HepG2 (cell line): Measurements from ENCODE around the gene BLID. TPM values are rescaled to one million over a fixed set of nuclear protein-coding genes. Genes with fewer than 3 reads are reported as not detected.

Source experiments
- ATAC-seq: fragments of 200-7000 bp; cut with Tn5 transposase; 3 replicates; pipeline ENCODE4 v1.9.1; 2020; ENCODE audit warnings: mild to moderate bottlenecking, moderate library complexity
- BruUV-seq: library from RNA; stranded (reverse); fragments of 400-500 nt; replicated peaks from 2 replicates; lab custom pipeline; 2021; lab: Mats Ljungman, UMichigan
- CTCF ChIA-PET: fragments of 300-600 bp; formaldehyde crosslinking; extraction: SDS; loops from one replicate; lab custom pipeline; 2021; ENCODE audit warnings: low total read pairs, inconsistent platforms, low intra/inter-chr PET ratio; lab: Yijun Ruan, JAX
- POLR2A ChIA-PET: fragments of 350-600 bp; sonication (Branson Sonifier 250); formaldehyde crosslinking; loops from one replicate; lab custom pipeline; 2020; ENCODE audit warnings: antibody characterized with exemption, inconsistent platforms; lab: Yijun Ruan, JAX
- DNase-seq: peaks from one replicate; pipeline ENCODE4 v3.0.0-alpha.2; 2015; ENCODE audit warnings: low spot score
- FAIRE-seq: peaks from 3 replicates; lab custom pipeline; 2011; peaks lifted over from hg19 to GRCh38; lab: Jason Lieb, UNC
- H2AFZ ChIP-seq: one replicate; pipeline ENCODE4 v1.6.1; 2011; ENCODE audit warnings: low read length, inconsistent platforms
- H3K27ac ChIP-seq: fragments of 300-600 bp; 3 replicates; pipeline ENCODE4 v1.8.0; 2011; ENCODE audit warnings: mixed run types, mild to moderate bottlenecking, mixed read lengths, low read length, inconsistent platforms; ENCODE audit not compliant: insufficient read depth; ENCODE audit errors: extremely low read length
- H3K27me3 ChIP-seq, 2 experiments: fragments of 200-600 bp in 1 of 2; 2 replicates in 1 of 2; 3 replicates in 1 of 2; pipeline versions ENCODE4 v1.6.0 to v1.8.0; 2011; ENCODE audit warnings: low read length in 2 of 2, mild to moderate bottlenecking in 2 of 2, moderate library complexity in 2 of 2, inconsistent platforms in 1 of 2; ENCODE audit not compliant: insufficient read depth in 2 of 2, control insufficient read depth in 1 of 2
- H3K36me3 ChIP-seq, 2 experiments: fragments of 200-600 bp in 1 of 2; replicated peaks in 1 of 2; 2 replicates in 1 of 2; 3 replicates in 1 of 2; pipeline versions ENCODE4 v1.5.1 to v1.8.0; 2011; ENCODE audit warnings: low read length in 2 of 2, inconsistent platforms in 1 of 2; ENCODE audit not compliant: insufficient read depth in 2 of 2, control insufficient read depth in 1 of 2
- H3K4me1 ChIP-seq: 2 replicates; pipeline ENCODE4 v1.5.1; 2012; ENCODE audit warnings: low read length, inconsistent platforms; ENCODE audit not compliant: insufficient read depth
- H3K4me2 ChIP-seq: 2 replicates; pipeline ENCODE4 v1.6.0; 2011; ENCODE audit warnings: low read depth, low read length, inconsistent platforms
- H3K4me3 ChIP-seq, 3 experiments: fragments of 200-600 bp in 1 of 3; sonication (generic), shearing (Covaris generic) in 1 of 3; replicated peaks in 1 of 3; 2 replicates each; pipeline ENCODE4 v1.5.1; 2011 to 2016; ENCODE audit warnings: low read length in 3 of 3, inconsistent platforms in 2 of 3, low read depth in 2 of 3, mild to moderate bottlenecking in 2 of 3, control low read depth in 1 of 3, mixed read lengths in 1 of 3; ENCODE audit not compliant: insufficient read depth in 1 of 3
- H3K79me2 ChIP-seq: one replicate; pipeline ENCODE4 v1.6.1; 2011; ENCODE audit warnings: low read length, inconsistent platforms; ENCODE audit not compliant: insufficient read depth
- H3K9ac ChIP-seq: 2 replicates; pipeline ENCODE4 v1.6.0; 2011; ENCODE audit warnings: mild to moderate bottlenecking, low read depth, low read length, inconsistent platforms; ENCODE audit not compliant: insufficient read depth
- H3K9me3 ChIP-seq: 2 replicates; pipeline ENCODE4 v1.5.1; 2012; ENCODE audit warnings: mild to moderate bottlenecking, low read length
- H4K20me1 ChIP-seq: 2 replicates; pipeline ENCODE4 v1.6.0; 2011; ENCODE audit warnings: inconsistent platforms, mild to moderate bottlenecking, low read length, moderate library complexity; ENCODE audit not compliant: insufficient read depth
- AHDC1 ChIP-seq: sonication (generic); formaldehyde crosslinking; IDR thresholded peaks from 2 replicates; pipeline ENCODE4 v1.5.1; 2020; ENCODE audit warnings: mild to moderate bottlenecking, missing genetic modification reagents, borderline replicate concordance
- ARHGAP35 ChIP-seq: sonication (generic); formaldehyde crosslinking; IDR thresholded peaks from 2 replicates; pipeline ENCODE4 v1.9.0; 2022; ENCODE audit warnings: mild to moderate bottlenecking, inconsistent platforms, moderate library complexity, missing genetic modification reagents, borderline replicate concordance
- ATF7-NPFF ChIP-seq: sonication (generic); formaldehyde crosslinking; IDR thresholded peaks from 2 replicates; pipeline ENCODE4 v1.8.1; 2023; ENCODE audit warnings: mild to moderate bottlenecking, low read depth, missing genetic modification reagents, moderate library complexity
- GABPA ChIP-seq, 2 experiments: IDR thresholded peaks; 2 replicates each; pipeline ENCODE4 v1.6.1; 2011 to 2016; ENCODE audit warnings: low read depth in 2 of 2, low read length in 1 of 2, missing biosample characterization in 1 of 2, missing genetic modification characterization in 1 of 2
- TEAD2 ChIP-seq: sonication (generic); formaldehyde crosslinking; IDR thresholded peaks from 2 replicates; pipeline ENCODE4 v1.9.0; 2021; ENCODE audit warnings: missing genetic modification reagents
- ZBTB39 ChIP-seq: sonication (generic); formaldehyde crosslinking; IDR thresholded peaks from 2 replicates; pipeline ENCODE4 v1.5.0; 2020; ENCODE audit warnings: missing genetic modification reagents
- ZBTB44 ChIP-seq: sonication (generic); formaldehyde crosslinking; IDR thresholded peaks from 2 replicates; pipeline ENCODE4 v1.4.0; 2020; ENCODE audit warnings: missing genetic modification reagents
- ZFP1 ChIP-seq: IDR thresholded peaks from 2 replicates; pipeline ENCODE4 v1.6.1; 2016
- ZNF431 ChIP-seq: sonication (generic); formaldehyde crosslinking; IDR thresholded peaks from 2 replicates; pipeline ENCODE4 v1.9.0; 2022; ENCODE audit warnings: missing genetic modification reagents, low read depth, mild to moderate bottlenecking, borderline replicate concordance
- ZNF552 ChIP-seq: sonication (generic); formaldehyde crosslinking; IDR thresholded peaks from 2 replicates; pipeline ENCODE4 v1.9.0; 2022; ENCODE audit warnings: missing genetic modification reagents, mild to moderate bottlenecking, borderline replicate concordance
- WGBS: methylation state at CpG from one replicate; pipeline ENCODE4 v1.1.6; 2017; ENCODE audit warnings: low lambda C conversion rate; 5-methylcytosine and 5-hydroxymethylcytosine counted together
- in situ Hi-C: cut with HindIII; loops from 2 replicates; pipeline ENCODE4 v1.10.0; 2017; ENCODE audit warnings: low pct_unique_long_range_greater_than_20kb; ENCODE audit not compliant: extremely low pct_ligation_motif_present
- intact Hi-C: fragments of 100-400 bp; cut with micrococcal nuclease; formaldehyde crosslinking; loops from one replicate; pipeline ENCODE4 v1.10.0; 2022; ENCODE audit not compliant: unreplicated experiment
- polyA plus RNA-seq, 8 experiments: library from polyadenylated mRNA; depleted of rRNA in 3 of 8; stranded (reverse) in 7 of 8; unstranded in 1 of 8; fragments of >200 nt; fragmentation: Illumina TruSeq in 4 of 8; extraction: Trizol in 4 of 8; gene quantifications; 2 replicates each; pipeline versions ENCODE4 v1.2.1 to v1.2.3, GENCODE V29; 2011 to 2016; ENCODE audit warnings: low read depth in 4 of 8, missing spikeins in 1 of 8, mixed read lengths in 1 of 8; ENCODE audit not compliant: insufficient read depth in 1 of 8
- total RNA-seq, 5 experiments: library from RNA; depleted of rRNA; stranded (reverse); fragments of >200 nt; fragmentation: Illumina TruSeq; extraction: Trizol; gene quantifications; 2 replicates each; pipeline ENCODE4 v1.2.3, GENCODE V29; 2016; ENCODE audit warnings: low read depth in 1 of 5
- TF ChIP-seq, protein P1 (sequence below): sonication (generic); formaldehyde crosslinking; conservative IDR thresholded peaks from 2 replicates; pipeline ENCODE4 v1.4.0; 2020; ENCODE audit warnings: mild to moderate bottlenecking, missing genetic modification reagents, moderate library complexity

BLID gene
- total and polyA plus RNA-seq, 2 of the 13 experiments (the other 11 are each of a cell fraction or from before 2014, with no cell fraction given), result not detected

DNA sequence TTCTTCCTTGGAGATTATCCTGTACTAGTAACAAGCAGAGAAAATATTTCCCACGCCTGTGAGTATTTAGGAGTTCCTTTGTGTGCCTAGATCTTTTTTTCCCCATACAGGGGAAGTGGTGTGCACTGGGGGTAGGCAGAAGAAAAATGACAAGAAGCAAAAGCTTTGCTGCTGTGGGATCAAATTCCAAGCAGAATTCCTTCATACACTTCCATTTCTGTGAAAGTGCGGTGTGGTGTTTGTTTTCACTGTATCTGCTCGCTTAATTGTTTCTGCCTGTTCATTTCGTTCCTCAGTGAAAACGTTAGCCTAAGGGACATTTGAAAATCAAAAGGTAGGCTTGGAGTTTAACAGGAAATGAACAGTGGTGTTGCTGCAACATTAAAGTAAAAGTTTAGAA lies 47.9 kb downstream of the BLID start:
- no peak for ATAC-seq
- Histone ChIP-seq H3K4me3 (no peak overlapping the region), H2AFZ (no peak overlapping the region), H3K9me3 (no peaks in the 10 kb centered on the region), H3K79me2 (no peaks in the 10 kb centered on the region), H3K27ac (no peak overlapping the region), H3K36me3 (no peaks in the 10 kb centered on the region), H3K27me3 (no peaks in the 10 kb centered on the region), H3K4me2 (no peak overlapping the region), H3K9ac (no peak overlapping the region), H4K20me1 (no peaks in the 10 kb centered on the region), H3K4me1 (no peaks in the 10 kb centered on the region)
- in situ Hi-C loops (no loop called here), intact Hi-C loops (no loop called here)
- no TSS peak for BruUV-seq
- CTCF ChIA-PET, result no interaction called here
- FAIRE-seq, result no peak
- POLR2A ChIA-PET, result no interaction called here
- no peak for DNase-seq
- WGBS, result under 1% methylated on average over 5 of the region's 5 CpGs
- no peak for TF ChIP-seq ZBTB39
- no peak for TF ChIP-seq GABPA (IDR thresholded peaks at IDR 0.05; ENCODE audit: low read depth, low read length)
- TF ChIP-seq GABPA (CRISPR knock-in tag; IDR thresholded peaks at IDR 0.05; ENCODE audit: low read depth), result no peak
- TF ChIP-seq ARHGAP35 (CRISPR knock-in tag), result no peak
- TF ChIP-seq, protein P1, sequence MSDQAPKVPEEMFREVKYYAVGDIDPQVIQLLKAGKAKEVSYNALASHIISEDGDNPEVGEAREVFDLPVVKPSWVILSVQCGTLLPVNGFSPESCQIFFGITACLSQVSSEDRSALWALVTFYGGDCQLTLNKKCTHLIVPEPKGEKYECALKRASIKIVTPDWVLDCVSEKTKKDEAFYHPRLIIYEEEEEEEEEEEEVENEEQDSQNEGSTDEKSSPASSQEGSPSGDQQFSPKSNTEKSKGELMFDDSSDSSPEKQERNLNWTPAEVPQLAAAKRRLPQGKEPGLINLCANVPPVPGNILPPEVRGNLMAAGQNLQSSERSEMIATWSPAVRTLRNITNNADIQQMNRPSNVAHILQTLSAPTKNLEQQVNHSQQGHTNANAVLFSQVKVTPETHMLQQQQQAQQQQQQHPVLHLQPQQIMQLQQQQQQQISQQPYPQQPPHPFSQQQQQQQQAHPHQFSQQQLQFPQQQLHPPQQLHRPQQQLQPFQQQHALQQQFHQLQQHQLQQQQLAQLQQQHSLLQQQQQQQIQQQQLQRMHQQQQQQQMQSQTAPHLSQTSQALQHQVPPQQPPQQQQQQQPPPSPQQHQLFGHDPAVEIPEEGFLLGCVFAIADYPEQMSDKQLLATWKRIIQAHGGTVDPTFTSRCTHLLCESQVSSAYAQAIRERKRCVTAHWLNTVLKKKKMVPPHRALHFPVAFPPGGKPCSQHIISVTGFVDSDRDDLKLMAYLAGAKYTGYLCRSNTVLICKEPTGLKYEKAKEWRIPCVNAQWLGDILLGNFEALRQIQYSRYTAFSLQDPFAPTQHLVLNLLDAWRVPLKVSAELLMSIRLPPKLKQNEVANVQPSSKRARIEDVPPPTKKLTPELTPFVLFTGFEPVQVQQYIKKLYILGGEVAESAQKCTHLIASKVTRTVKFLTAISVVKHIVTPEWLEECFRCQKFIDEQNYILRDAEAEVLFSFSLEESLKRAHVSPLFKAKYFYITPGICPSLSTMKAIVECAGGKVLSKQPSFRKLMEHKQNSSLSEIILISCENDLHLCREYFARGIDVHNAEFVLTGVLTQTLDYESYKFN (CRISPR knock-in tag), result no peak
- TF ChIP-seq AHDC1, result no peak
- no peak for TF ChIP-seq ZFP1
- TF ChIP-seq ATF7-NPFF, result no peak
- no peak for TF ChIP-seq ZNF431 (CRISPR knock-in tag)
- no peak for TF ChIP-seq ZBTB44
- TF ChIP-seq ZNF552 (CRISPR knock-in tag), result no peak
- TF ChIP-seq TEAD2 (CRISPR knock-in tag), result no peak
